Fibroblast of lung (primary cell): ENCODE measurements around the gene UBE3D.

Experiments
- EZH2 ChIP-seq: IDR thresholded peaks from 2 replicates; pipeline ENCODE4 v1.5.1; 2012; ENCODE audit warnings: low read length, control low read depth, mild to moderate bottlenecking; ENCODE audit errors: missing control alignments
- TF ChIP-seq, protein P1 (sequence below), 2 donors: IDR thresholded peaks in 1 of 2; conservative IDR thresholded peaks in 1 of 2; 1 replicate in 1 of 2; 2 replicates in 1 of 2; pipeline ENCODE4 v1.5.1; 2011 to 2012; ENCODE audit warnings: low read length in 2 of 2, control low read depth in 1 of 2, inconsistent platforms in 1 of 2, low read depth in 1 of 2, mild to moderate bottlenecking in 1 of 2

DNA sequence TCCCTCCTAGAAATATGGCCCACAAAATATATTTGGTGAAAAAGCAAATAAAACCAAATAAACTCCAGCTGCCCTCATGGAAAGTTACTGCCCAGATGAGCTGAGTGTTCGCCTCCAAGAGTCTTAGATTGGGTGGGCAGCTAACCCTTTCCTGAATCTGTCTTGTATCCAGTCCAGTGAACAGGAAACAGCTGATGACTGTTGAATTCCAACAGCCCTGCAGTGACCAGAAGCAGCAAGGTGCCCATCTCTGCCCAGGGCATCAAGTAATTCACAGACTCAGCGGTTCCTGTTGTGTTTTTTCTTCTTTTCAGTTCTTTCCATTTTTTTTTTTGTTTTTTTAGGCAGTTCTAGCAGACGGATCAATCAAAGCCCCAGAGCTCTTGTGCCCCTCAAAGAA is 199.2 kb downstream of the UBE3D start:
- no peak for TF ChIP-seq EZH2
- TF ChIP-seq, protein P1, sequence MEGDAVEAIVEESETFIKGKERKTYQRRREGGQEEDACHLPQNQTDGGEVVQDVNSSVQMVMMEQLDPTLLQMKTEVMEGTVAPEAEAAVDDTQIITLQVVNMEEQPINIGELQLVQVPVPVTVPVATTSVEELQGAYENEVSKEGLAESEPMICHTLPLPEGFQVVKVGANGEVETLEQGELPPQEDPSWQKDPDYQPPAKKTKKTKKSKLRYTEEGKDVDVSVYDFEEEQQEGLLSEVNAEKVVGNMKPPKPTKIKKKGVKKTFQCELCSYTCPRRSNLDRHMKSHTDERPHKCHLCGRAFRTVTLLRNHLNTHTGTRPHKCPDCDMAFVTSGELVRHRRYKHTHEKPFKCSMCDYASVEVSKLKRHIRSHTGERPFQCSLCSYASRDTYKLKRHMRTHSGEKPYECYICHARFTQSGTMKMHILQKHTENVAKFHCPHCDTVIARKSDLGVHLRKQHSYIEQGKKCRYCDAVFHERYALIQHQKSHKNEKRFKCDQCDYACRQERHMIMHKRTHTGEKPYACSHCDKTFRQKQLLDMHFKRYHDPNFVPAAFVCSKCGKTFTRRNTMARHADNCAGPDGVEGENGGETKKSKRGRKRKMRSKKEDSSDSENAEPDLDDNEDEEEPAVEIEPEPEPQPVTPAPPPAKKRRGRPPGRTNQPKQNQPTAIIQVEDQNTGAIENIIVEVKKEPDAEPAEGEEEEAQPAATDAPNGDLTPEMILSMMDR (conservative IDR thresholded peaks at IDR 0.05 in 1 of 2, IDR thresholded peaks at IDR 0.05 in 1 of 2; ENCODE audit: low read depth in 1 of 2, low read length in 2 of 2), result no peak
